Measurements from ENCODE around the gene TCF3.
A peak's percentile ranks its signal among the peaks of the same experiment; 100 is the strongest.
"Not testable (repeated sequence)": the region's sequence is repeated elsewhere in the genome, so short reads cannot be mapped to it uniquely, and the experiment has no call there.

Gene TCF3

GRCh38 chr19:1663852-1664251, 11.4 kb upstream of the TCF3 start:
- Mint-ChIP-seq H3K27me3 (ENCODE audit: low read depth) (peaks cover 16% of the 10 kb centered on the region), H3K4me3 (no peak overlapping the region), H3K9me3 (no peaks in the 10 kb centered on the region), H3K4me1 (ENCODE audit: low read depth) (peaks cover 4% of the 10 kb centered on the region), H3K27ac (no peak overlapping the region), H3K36me3 (ENCODE audit: low read depth) (no peaks in the 10 kb centered on the region)
- no peak for DNase-seq (ENCODE audit: low spot score)

DNA sequence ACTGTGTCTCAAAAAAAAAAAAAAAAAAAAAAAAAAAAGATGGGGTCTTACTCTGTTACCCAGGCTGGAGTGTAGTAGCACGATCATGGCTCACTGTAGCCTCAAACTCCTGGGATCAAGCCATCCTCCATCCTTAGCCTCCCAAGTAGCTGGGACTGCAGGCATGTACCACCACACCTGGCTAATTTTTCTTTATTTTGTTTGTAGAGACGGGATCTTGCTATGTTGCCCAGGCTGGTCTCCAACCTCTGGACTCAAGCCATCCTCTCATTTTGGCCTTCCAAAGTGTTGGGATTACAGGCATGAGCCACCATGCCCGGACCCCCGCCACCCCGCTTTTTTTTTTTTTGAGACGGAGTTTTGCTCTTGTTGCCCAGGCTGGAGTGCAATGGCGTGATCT, 10.8 kb upstream of the TCF3 start:
- not testable (repeated sequence) for DNase-seq (ENCODE audit: low spot score); H3K4me3 Mint-ChIP-seq; H3K27ac Mint-ChIP-seq; H3K9me3 Mint-ChIP-seq; H3K36me3 Mint-ChIP-seq (ENCODE audit: low read depth); H3K4me1 Mint-ChIP-seq (ENCODE audit: low read depth)
- peaks cover 11% of the 10 kb centered on the region for H3K27me3 Mint-ChIP-seq (ENCODE audit: low read depth)

DNA sequence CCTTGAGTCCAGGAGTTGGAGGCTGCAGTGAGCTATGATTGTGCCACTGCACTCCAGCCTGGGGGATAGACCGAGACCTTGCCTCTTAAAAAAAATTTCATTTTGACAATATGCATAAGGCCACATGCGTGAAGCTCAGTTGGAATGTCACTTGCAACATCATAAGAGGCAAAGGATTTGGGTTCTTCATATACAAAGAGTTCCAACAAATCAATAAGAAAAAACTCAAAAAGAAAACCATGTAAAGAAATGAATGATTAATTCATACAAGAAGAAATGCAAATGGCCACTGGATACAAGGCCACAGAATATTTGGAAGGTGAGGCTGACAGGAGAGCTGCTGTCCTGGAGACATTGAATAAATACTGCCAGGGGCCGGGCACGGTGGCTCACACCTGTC, 9.6 kb upstream of the TCF3 start:
- Mint-ChIP-seq H3K4me1 (ENCODE audit: low read depth) (no peaks in the 10 kb centered on the region), H3K9me3 (no peaks in the 10 kb centered on the region), H3K36me3 (ENCODE audit: low read depth) (no peaks in the 10 kb centered on the region), H3K4me3 (no peak overlapping the region), H3K27me3 (ENCODE audit: low read depth) (peaks cover 3% of the 10 kb centered on the region), H3K27ac (no peak overlapping the region)
- no peak for DNase-seq (ENCODE audit: low spot score)

- Mint-ChIP-seq H3K9me3 (no peaks in the 10 kb centered on the region), H3K27ac (no peak overlapping the region), H3K4me1 (ENCODE audit: low read depth) (no peaks in the 10 kb centered on the region), H3K27me3 (ENCODE audit: low read depth) (peaks cover under 1% of the 10 kb centered on the region), H3K36me3 (ENCODE audit: low read depth) (no peaks in the 10 kb centered on the region), H3K4me3 (no peak overlapping the region)
- DNase-seq (ENCODE audit: low spot score), result no peak
Measured at GRCh38 chr19:1659084-1659427, 6.6 kb upstream of the TCF3 start.

DNA sequence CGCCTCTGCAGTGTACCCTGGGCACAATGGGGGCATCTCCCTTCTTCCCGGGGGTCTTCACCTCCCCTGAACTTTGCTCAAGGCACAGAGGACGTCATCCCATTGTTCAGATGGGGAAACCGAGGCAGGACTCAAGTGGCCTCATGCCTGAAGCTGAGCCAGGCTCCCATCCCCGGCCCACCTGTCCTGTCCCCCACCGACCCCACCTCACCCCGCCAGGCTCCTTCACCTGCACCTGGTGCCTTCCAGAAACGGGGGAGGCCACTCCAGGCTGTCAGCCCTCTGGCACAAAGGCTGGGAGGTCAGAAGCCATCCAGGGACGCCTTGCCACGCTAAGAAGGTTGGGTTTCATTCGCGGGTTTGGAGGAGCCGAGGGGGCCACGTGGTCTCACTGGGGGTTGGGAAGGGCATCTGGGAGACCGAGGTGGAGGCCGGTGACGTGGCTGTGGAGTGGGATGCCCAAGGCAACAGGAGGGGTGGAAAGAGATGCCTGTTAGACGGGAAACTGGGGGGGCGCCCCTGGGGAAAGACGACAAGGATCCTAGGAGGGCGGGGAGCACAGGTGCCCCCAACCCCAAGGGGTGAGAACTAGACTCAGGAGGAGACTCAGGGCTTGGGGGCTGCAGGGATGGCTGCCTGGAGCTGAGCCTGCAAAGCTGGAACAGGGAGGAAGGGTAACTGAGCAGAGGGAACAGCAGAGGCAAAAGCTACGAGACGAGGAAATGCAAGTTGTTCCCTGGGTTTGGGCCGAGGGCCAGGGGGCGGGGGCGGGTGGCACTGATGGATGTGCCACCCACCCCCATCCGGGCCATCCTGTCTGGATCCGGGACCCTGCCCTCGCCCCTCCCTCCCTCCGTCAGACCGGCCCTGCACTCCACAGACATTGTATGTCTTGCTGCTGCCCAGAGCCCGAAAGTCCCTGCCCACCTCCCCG, 6.0 kb upstream of the TCF3 start:
- no peak for DNase-seq (ENCODE audit: low spot score)
- no peaks in the 10 kb centered on the region for H3K4me1 Mint-ChIP-seq (ENCODE audit: low read depth)
- no peak overlapping the region for H3K4me3 Mint-ChIP-seq
- H3K9me3 Mint-ChIP-seq, result no peaks in the 10 kb centered on the region
- no peaks in the 10 kb centered on the region for H3K27me3 Mint-ChIP-seq (ENCODE audit: low read depth)
- H3K27ac Mint-ChIP-seq, result no peak overlapping the region
- no peaks in the 10 kb centered on the region for H3K36me3 Mint-ChIP-seq (ENCODE audit: low read depth)

- H3K27me3 Mint-ChIP-seq (ENCODE audit: low read depth), result no peaks in the 10 kb centered on the region
- H3K9me3 Mint-ChIP-seq, result no peaks in the 10 kb centered on the region
- H3K27ac Mint-ChIP-seq, result no peak overlapping the region
- H3K36me3 Mint-ChIP-seq (ENCODE audit: low read depth), result no peaks in the 10 kb centered on the region
- DNase-seq (ENCODE audit: low spot score), result no peak
- no peaks in the 10 kb centered on the region for H3K4me1 Mint-ChIP-seq (ENCODE audit: low read depth)
- H3K4me3 Mint-ChIP-seq, result no peak overlapping the region
Measured at GRCh38 chr19:1657746-1658145, 5.3 kb upstream of the TCF3 start.

- DNase-seq (ENCODE audit: low spot score), result no peak
- no peaks in the 10 kb centered on the region for H3K27me3 Mint-ChIP-seq (ENCODE audit: low read depth)
- H3K9me3 Mint-ChIP-seq, result no peaks in the 10 kb centered on the region
- no peak overlapping the region for H3K4me3 Mint-ChIP-seq
- no peaks in the 10 kb centered on the region for H3K4me1 Mint-ChIP-seq (ENCODE audit: low read depth)
- no peaks in the 10 kb centered on the region for H3K36me3 Mint-ChIP-seq (ENCODE audit: low read depth)
- no peak overlapping the region for H3K27ac Mint-ChIP-seq
Measured at GRCh38 chr19:1656988-1657536, 4.6 kb upstream of the TCF3 start.

GRCh38 chr19:1655987-1656608, 3.7 kb upstream of the TCF3 start:
- no peaks in the 10 kb centered on the region for H3K36me3 Mint-ChIP-seq (ENCODE audit: low read depth)
- no peaks in the 10 kb centered on the region for H3K27me3 Mint-ChIP-seq (ENCODE audit: low read depth)
- no peak for DNase-seq (ENCODE audit: low spot score)
- no peak overlapping the region for H3K27ac Mint-ChIP-seq
- H3K4me3 Mint-ChIP-seq, result no peak overlapping the region
- no peaks in the 10 kb centered on the region for H3K4me1 Mint-ChIP-seq (ENCODE audit: low read depth)
- no peaks in the 10 kb centered on the region for H3K9me3 Mint-ChIP-seq

DNA sequence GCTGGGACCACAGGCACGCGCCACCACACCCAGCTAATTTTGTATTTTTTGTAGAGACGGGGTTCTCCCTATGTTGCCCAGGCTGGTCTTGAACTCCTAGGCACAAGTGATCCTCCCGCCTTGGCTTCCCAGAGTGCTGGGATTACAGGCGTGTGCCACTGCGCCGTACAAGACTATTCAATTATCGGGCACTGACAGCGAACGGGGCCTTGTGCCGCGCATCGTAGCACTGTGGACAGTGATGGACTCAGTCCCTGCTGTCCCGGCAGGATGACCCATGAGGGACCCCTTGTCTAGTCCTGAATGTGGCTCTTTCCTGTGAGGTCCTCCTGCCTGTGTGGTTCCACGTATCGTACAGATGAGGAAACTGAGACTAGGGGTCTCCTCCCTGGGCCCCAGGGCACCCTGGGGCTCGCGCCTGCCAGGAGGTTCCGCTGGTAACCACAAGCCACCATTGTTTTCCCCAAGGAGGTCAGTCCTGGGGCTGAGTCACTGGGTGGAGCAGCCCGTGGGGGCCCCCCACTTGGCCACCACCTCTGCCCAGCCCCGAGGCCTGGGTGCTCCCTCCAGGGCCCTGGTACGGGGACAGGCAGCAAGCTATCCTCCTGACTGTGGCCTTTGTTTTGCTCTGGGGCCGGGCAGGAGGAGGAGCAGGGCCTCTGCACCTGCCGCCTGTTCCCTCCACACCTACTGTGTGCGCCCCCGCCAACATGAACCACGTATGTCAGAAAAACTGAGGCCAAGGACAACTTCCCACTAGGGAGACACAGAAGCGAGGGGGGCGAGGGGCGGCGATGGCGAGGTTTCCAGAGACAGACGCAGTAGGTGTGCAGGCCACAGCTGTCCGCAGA, 2.9 kb upstream of the TCF3 start:
- Mint-ChIP-seq H3K4me3 (no peak overlapping the region), H3K36me3 (ENCODE audit: low read depth) (peaks cover 4% of the 10 kb centered on the region), H3K27me3 (ENCODE audit: low read depth) (no peaks in the 10 kb centered on the region), H3K9me3 (no peaks in the 10 kb centered on the region), H3K4me1 (ENCODE audit: low read depth) (peaks cover 7% of the 10 kb centered on the region), H3K27ac (no peak overlapping the region)
- DNase-seq (ENCODE audit: low spot score), result no peak

DNA sequence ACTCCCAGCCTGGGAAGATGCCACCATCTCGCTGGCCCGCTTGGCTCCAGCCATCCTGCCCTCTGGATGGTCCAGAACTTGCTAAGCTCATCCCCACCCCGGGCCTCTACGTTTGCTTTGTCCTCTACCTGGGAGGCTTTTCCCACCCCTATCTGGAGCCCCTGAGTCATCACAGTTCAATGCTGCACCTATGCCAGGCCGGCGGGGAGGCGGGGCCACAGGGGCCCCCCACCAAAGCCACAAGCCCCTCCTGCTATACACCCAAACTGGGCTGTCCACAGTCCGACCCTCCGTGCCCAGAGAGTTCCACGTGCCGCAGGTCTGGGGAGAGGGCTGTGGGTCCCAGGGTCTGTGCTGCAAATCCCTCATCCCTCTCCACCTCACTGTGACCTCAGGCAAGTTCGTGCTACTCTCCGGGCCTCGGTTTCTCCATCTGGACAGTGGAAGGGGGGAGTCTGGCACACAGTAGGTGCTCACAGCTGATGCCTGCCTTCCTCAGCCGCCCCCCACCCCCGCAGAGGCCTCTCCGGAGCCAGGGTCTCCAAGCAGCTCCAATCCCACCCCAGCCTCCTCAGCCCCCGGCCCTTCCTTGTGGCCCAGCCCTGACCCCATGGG, 1.9 kb upstream of the TCF3 start:
- Mint-ChIP-seq H3K4me3 (peak overlapping the region; percentile 21), H3K27ac (peak overlapping the region; percentile 7), H3K36me3 (ENCODE audit: low read depth) (peaks cover 5% of the 10 kb centered on the region), H3K27me3 (ENCODE audit: low read depth) (no peaks in the 10 kb centered on the region), H3K9me3 (no peaks in the 10 kb centered on the region), H3K4me1 (ENCODE audit: low read depth) (peaks cover 7% of the 10 kb centered on the region)
- DNase-seq (ENCODE audit: low spot score), result no peak

DNA sequence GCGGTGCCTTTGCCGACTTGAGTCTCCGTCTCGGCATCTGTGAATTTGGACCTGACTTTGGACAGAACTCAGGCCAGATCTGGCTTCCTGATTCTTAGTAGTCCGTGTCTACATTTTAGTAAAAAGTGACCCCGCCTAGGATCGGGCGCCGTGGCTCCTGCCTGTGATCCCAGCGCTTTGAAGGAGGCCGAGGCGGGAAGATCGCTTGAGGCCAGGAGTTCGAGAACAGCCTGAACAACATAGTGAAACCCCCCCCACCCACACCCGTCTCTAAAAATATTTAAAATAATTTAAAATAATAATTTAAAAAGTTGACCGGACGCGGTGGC, 849 bp upstream of the TCF3 start:
- peaks cover 7% of the 10 kb centered on the region for H3K36me3 Mint-ChIP-seq (ENCODE audit: low read depth)
- peaks cover 7% of the 10 kb centered on the region for H3K4me1 Mint-ChIP-seq (ENCODE audit: low read depth)
- no peaks in the 10 kb centered on the region for H3K27me3 Mint-ChIP-seq (ENCODE audit: low read depth)
- H3K9me3 Mint-ChIP-seq, result no peaks in the 10 kb centered on the region
- H3K4me3 Mint-ChIP-seq, result peak overlapping the region; percentile 80
- peak overlapping the region; percentile 86 for H3K27ac Mint-ChIP-seq
- DNase-seq (ENCODE audit: low spot score), result no peak

DNA sequence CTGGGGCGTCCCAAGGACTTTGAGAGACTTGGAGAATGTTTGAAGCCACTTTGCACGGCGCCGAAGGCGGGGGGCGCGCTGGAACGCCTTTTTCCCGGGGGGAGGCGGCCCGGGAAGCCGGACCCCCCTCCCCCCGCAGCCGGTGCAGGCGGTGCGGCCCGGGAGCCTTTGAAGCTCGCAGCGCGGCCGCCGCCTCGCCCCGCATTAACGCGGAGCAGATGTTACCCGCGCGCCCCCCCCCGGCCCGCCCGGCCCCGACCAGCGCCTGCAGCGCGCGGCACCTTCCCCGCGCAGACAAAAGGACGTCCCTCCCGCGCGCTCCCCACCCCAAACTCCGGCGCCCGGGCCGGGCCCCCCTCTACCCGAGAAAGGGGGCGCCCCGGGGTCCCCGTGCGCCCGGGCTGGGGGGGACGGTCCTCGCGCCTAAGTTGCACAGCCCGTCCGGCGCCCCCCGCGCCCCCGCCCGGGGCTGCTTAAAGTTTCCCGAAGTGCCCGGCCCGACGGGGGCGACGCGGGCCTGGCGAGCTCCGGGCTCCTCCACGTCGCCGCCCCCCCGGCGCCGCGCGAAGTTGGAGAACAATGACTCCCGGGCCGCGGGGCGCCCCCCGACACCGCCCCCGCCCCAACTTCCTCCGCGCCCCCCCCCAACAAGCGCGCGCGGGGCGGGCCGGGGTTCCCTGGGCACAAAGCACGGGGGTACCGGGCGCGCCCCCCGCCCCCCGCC, 685 bp downstream of the TCF3 start:
- H3K27ac Mint-ChIP-seq, result peak overlapping the region; percentile 92
- DNase-seq (ENCODE audit: low spot score), result peak; percentile 47
- peaks cover 7% of the 10 kb centered on the region for H3K4me1 Mint-ChIP-seq (ENCODE audit: low read depth)
- no peaks in the 10 kb centered on the region for H3K9me3 Mint-ChIP-seq
- peak overlapping the region; percentile 90 for H3K4me3 Mint-ChIP-seq
- H3K36me3 Mint-ChIP-seq (ENCODE audit: low read depth), result peaks cover 7% of the 10 kb centered on the region
- no peaks in the 10 kb centered on the region for H3K27me3 Mint-ChIP-seq (ENCODE audit: low read depth)
